BLaER1 (cell line): ENCODE measurements around the gene TNFRSF4.

Experiments used
- H3K27ac ChIP-seq: shearing (Covaris generic); formaldehyde crosslinking; 2 replicates; pipeline ENCODE4 v1.8.1; 2022
- H3K27me3 ChIP-seq: shearing (Covaris generic); formaldehyde crosslinking; 2 replicates; pipeline ENCODE4 v1.8.1; 2022
- H3K36me3 ChIP-seq: shearing (Covaris generic); formaldehyde crosslinking; 2 replicates; pipeline ENCODE4 v1.8.1; 2022
- H3K4me1 ChIP-seq: shearing (Covaris generic); formaldehyde crosslinking; 2 replicates; pipeline ENCODE4 v1.8.1; 2022
- H3K4me2 ChIP-seq: shearing (Covaris generic); formaldehyde crosslinking; 2 replicates; pipeline ENCODE4 v1.8.1; 2022
- H3K4me3 ChIP-seq: shearing (Covaris generic); formaldehyde crosslinking; 2 replicates; pipeline ENCODE4 v1.8.1; 2022
- H3K9ac ChIP-seq: shearing (Covaris generic); formaldehyde crosslinking; 2 replicates; pipeline ENCODE4 v1.8.1; 2022
- H3K9me3 ChIP-seq: shearing (Covaris generic); formaldehyde crosslinking; 2 replicates; pipeline ENCODE4 v1.8.1; 2022
- H4K20me1 ChIP-seq: shearing (Covaris generic); formaldehyde crosslinking; 2 replicates; pipeline ENCODE4 v1.8.1; 2022
- Cebpa-rat ChIP-seq: shearing (Covaris generic); IDR thresholded peaks from 2 replicates; pipeline ENCODE4 v1.8.1; 2022

The TNFRSF4 gene

GRCh38 chr1:1234180-1234808 lies 20.3 kb upstream of the TNFRSF4 start:
- Histone ChIP-seq H3K4me2 (peak overlapping the region; percentile 99), H3K36me3 (peaks cover 34% of the 10 kb centered on the region), H4K20me1 (peaks cover 76% of the 10 kb centered on the region), H3K4me1 (peaks cover 89% of the 10 kb centered on the region), H3K9ac (peak overlapping the region; percentile 87; the same call in 1 of the 2 replicates), H3K27me3 (0 out of 2 replicates have a peak, but pooled peaks cover 7% of the 10 kb centered on the region), H3K4me3 (0 out of 2 replicates have a peak overlapping the region, but pooled peaks have one; percentile 86), H3K9me3 (no peaks in the 10 kb centered on the region), H3K27ac (0 out of 2 replicates have a peak overlapping the region, but pooled peaks have one; percentile 93)
- TF ChIP-seq Cebpa-rat, result no peak

- H3K27me3 ChIP-seq, result 0 out of 2 replicates have a peak, but pooled peaks cover 6% of the 10 kb centered on the region
- H3K4me2 ChIP-seq, result peak overlapping the region; percentile 99
- no peak for TF ChIP-seq Cebpa-rat
- no peaks in the 10 kb centered on the region for H3K9me3 ChIP-seq
- H3K4me3 ChIP-seq, result peak overlapping the region; percentile 86
- peaks cover 42% of the 10 kb centered on the region for H3K36me3 ChIP-seq
- peak overlapping the region; percentile 87 for H3K9ac ChIP-seq
- peak overlapping the region; percentile 93 for H3K27ac ChIP-seq
- H3K4me1 ChIP-seq, result peaks cover 84% of the 10 kb centered on the region
- peaks cover 83% of the 10 kb centered on the region for H4K20me1 ChIP-seq
Observed at GRCh38 chr1:1233567-1233892, 19.6 kb upstream of the TNFRSF4 start.

GRCh38 chr1:1232796-1233566 lies 19.0 kb upstream of the TNFRSF4 start:
- Histone ChIP-seq H3K4me1 (peaks cover 78% of the 10 kb centered on the region), H3K36me3 (peaks cover 48% of the 10 kb centered on the region), H3K9ac (peak overlapping the region; percentile 87), H3K4me3 (peak overlapping the region; percentile 86), H4K20me1 (peaks cover 86% of the 10 kb centered on the region), H3K4me2 (peak overlapping the region; percentile 99), H3K27me3 (0 out of 2 replicates have a peak, but pooled peaks cover 2% of the 10 kb centered on the region), H3K27ac (peak overlapping the region; percentile 93), H3K9me3 (no peaks in the 10 kb centered on the region)
- TF ChIP-seq Cebpa-rat, result no peak

- peak within 1 kb of the TSS; percentile 99 for H3K4me2 ChIP-seq
- H3K36me3 ChIP-seq, result peaks cover 54% of the 10 kb centered on the region
- 0 out of 2 replicates have a peak, but pooled peaks cover 2% of the 10 kb centered on the region for H3K27me3 ChIP-seq
- peak within 1 kb of the TSS; percentile 86 for H3K4me3 ChIP-seq
- no peaks in the 10 kb centered on the region for H3K9me3 ChIP-seq
- H3K9ac ChIP-seq, result peak within 1 kb of the TSS; percentile 97
- H3K27ac ChIP-seq, result peak within 1 kb of the TSS; percentile 94
- TF ChIP-seq Cebpa-rat, result no peak
- H4K20me1 ChIP-seq, result peaks cover 86% of the 10 kb centered on the region
- H3K4me1 ChIP-seq, result peaks cover 71% of the 10 kb centered on the region
Observed at GRCh38 chr1:1232208-1232795, 18.3 kb upstream of the TNFRSF4 start, which contains the start of gene B3GALT6. Gene B3GALT6 (plus strand): TSS chr1:1232237. CDS start chr1:1232279, 42 bp downstream.

- 0 out of 2 replicates have a peak, but pooled peaks cover 2% of the 10 kb centered on the region for H3K27me3 ChIP-seq
- H3K9ac ChIP-seq, result peak within 1 kb of the TSS; percentile 97
- H3K9me3 ChIP-seq, result no peaks in the 10 kb centered on the region
- peak within 1 kb of the TSS; percentile 99 for H3K4me2 ChIP-seq
- TF ChIP-seq Cebpa-rat, result no peak
- peaks cover 64% of the 10 kb centered on the region for H3K4me1 ChIP-seq
- peaks cover 86% of the 10 kb centered on the region for H4K20me1 ChIP-seq
- peak within 1 kb of the TSS; percentile 94 for H3K27ac ChIP-seq
- H3K4me3 ChIP-seq, result peak within 1 kb of the TSS; percentile 86
- peaks cover 61% of the 10 kb centered on the region for H3K36me3 ChIP-seq
Observed at GRCh38 chr1:1231400-1232207, 17.7 kb upstream of the TNFRSF4 start, which contains the start of gene SDF4. Gene SDF4 (minus strand): TSS chr1:1232001. CDS start chr1:1228772, 3,229 bp downstream.

- peak overlapping the region; percentile 86 for H3K4me3 ChIP-seq
- no peaks in the 10 kb centered on the region for H3K9me3 ChIP-seq
- TF ChIP-seq Cebpa-rat, result no peak
- H3K36me3 ChIP-seq, result peaks cover 65% of the 10 kb centered on the region
- H3K4me2 ChIP-seq, result peak overlapping the region; percentile 91
- H3K27ac ChIP-seq, result peak overlapping the region; percentile 94
- no peaks in the 10 kb centered on the region for H3K27me3 ChIP-seq
- peaks cover 86% of the 10 kb centered on the region for H4K20me1 ChIP-seq
- H3K4me1 ChIP-seq, result peaks cover 57% of the 10 kb centered on the region
- peak overlapping the region; percentile 97 for H3K9ac ChIP-seq
Observed at GRCh38 chr1:1230656-1231399, 16.9 kb upstream of the TNFRSF4 start.

GRCh38 chr1:1229770-1230169 lies 15.8 kb upstream of the TNFRSF4 start:
- Histone ChIP-seq H4K20me1 (peaks cover 86% of the 10 kb centered on the region), H3K4me3 (peak overlapping the region; percentile 86; the same call in 1 of the 2 replicates), H3K9me3 (no peaks in the 10 kb centered on the region), H3K4me1 (peaks cover 46% of the 10 kb centered on the region), H3K27ac (no peak overlapping the region), H3K9ac (peak overlapping the region; percentile 97; the same call in 1 of the 2 replicates), H3K27me3 (no peaks in the 10 kb centered on the region), H3K4me2 (peak overlapping the region; percentile 91), H3K36me3 (peaks cover 65% of the 10 kb centered on the region)
- no peak for TF ChIP-seq Cebpa-rat

GRCh38 chr1:1228596-1229321 lies 14.8 kb upstream of the TNFRSF4 start:
- H4K20me1 ChIP-seq, result peaks cover 86% of the 10 kb centered on the region
- no peak overlapping the region for H3K4me2 ChIP-seq
- H3K4me3 ChIP-seq, result no peak overlapping the region
- no peaks in the 10 kb centered on the region for H3K9me3 ChIP-seq
- TF ChIP-seq Cebpa-rat, result no peak
- no peaks in the 10 kb centered on the region for H3K27me3 ChIP-seq
- H3K36me3 ChIP-seq, result peaks cover 65% of the 10 kb centered on the region
- peaks cover 36% of the 10 kb centered on the region for H3K4me1 ChIP-seq
- no peak overlapping the region for H3K9ac ChIP-seq
- no peak overlapping the region for H3K27ac ChIP-seq
